HepG2 (cell line): Measurements from ENCODE around the gene SMAP1. TPM values are rescaled to one million over a fixed set of nuclear protein-coding genes. Genes with fewer than 3 reads are reported as not detected.

ENCODE experiments used
- GABPA ChIP-seq, 2 experiments: IDR thresholded peaks; 2 replicates each; pipeline ENCODE4 v1.6.1; 2011 to 2016; ENCODE audit warnings: low read depth in 2 of 2, low read length in 1 of 2, missing biosample characterization in 1 of 2, missing genetic modification characterization in 1 of 2
- LCORL ChIP-seq, 2 experiments: fragments of 450-650 bp in 1 of 2; sonication (generic) in 1 of 2; formaldehyde crosslinking in 1 of 2; IDR thresholded peaks; 2 replicates each; pipeline versions ENCODE4 v1.5.0 to v1.6.1; 2017 to 2020; ENCODE audit warnings: antibody characterized with exemption in 1 of 2, missing genetic modification reagents in 1 of 2
- NFE2 ChIP-seq: sonication (generic); formaldehyde crosslinking; IDR thresholded peaks from 2 replicates; pipeline ENCODE4 v1.4.0; 2020; ENCODE audit warnings: missing genetic modification reagents
- SALL1 ChIP-seq: sonication (generic); formaldehyde crosslinking; IDR thresholded peaks from 2 replicates; pipeline ENCODE4 v1.8.0; 2022; ENCODE audit warnings: mild to moderate bottlenecking, missing genetic modification reagents
- SIX4 ChIP-seq: sonication (generic); formaldehyde crosslinking; IDR thresholded peaks from 2 replicates; pipeline ENCODE4 v1.4.0; 2020; ENCODE audit warnings: missing genetic modification reagents
- ZBTB20 ChIP-seq: sonication (generic); formaldehyde crosslinking; IDR thresholded peaks from 2 replicates; pipeline ENCODE4 v1.8.1; 2023; ENCODE audit warnings: missing genetic modification reagents, low read depth, mild to moderate bottlenecking, borderline replicate concordance
- ZNF101 ChIP-seq: sonication (generic); formaldehyde crosslinking; IDR thresholded peaks from 2 replicates; pipeline ENCODE4 v1.4.0; 2020; ENCODE audit warnings: mild to moderate bottlenecking, low read depth, missing genetic modification reagents, borderline replicate concordance
- ZNF329 ChIP-seq: sonication (generic); formaldehyde crosslinking; IDR thresholded peaks from 2 replicates; pipeline ENCODE4 v1.9.0; 2021; ENCODE audit warnings: low read depth, mild to moderate bottlenecking, missing genetic modification reagents
- ZNF337 ChIP-seq: sonication (generic); formaldehyde crosslinking; IDR thresholded peaks from 2 replicates; pipeline ENCODE4 v1.5.1; 2020; ENCODE audit warnings: missing genetic modification reagents, low read depth, mild to moderate bottlenecking, borderline replicate concordance
- ZNF350 ChIP-seq: sonication (generic); formaldehyde crosslinking; IDR thresholded peaks from 2 replicates; pipeline ENCODE4 v1.4.0; 2020; ENCODE audit warnings: mild to moderate bottlenecking, low read depth, missing genetic modification reagents, borderline replicate concordance
- polyA plus RNA-seq, 8 experiments: library from polyadenylated mRNA; depleted of rRNA in 3 of 8; stranded (reverse) in 7 of 8; unstranded in 1 of 8; fragments of >200 nt; fragmentation: Illumina TruSeq in 4 of 8; extraction: Trizol in 4 of 8; gene quantifications; 2 replicates each; pipeline versions ENCODE4 v1.2.1 to v1.2.3, GENCODE V29; 2011 to 2016; ENCODE audit warnings: low read depth in 4 of 8, missing spikeins in 1 of 8, mixed read lengths in 1 of 8; ENCODE audit not compliant: insufficient read depth in 1 of 8
- total RNA-seq, 5 experiments: library from RNA; depleted of rRNA; stranded (reverse); fragments of >200 nt; fragmentation: Illumina TruSeq; extraction: Trizol; gene quantifications; 2 replicates each; pipeline ENCODE4 v1.2.3, GENCODE V29; 2016; ENCODE audit warnings: low read depth in 1 of 5
- TF ChIP-seq, protein P1 (sequence below), 2 experiments: sonication (generic) in 1 of 2; formaldehyde crosslinking in 1 of 2; IDR thresholded peaks; 2 replicates each; pipeline versions ENCODE4 v1.6.1 to v1.9.0; 2014 to 2022; ENCODE audit warnings: antibody characterized with exemption in 1 of 2, borderline replicate concordance in 1 of 2, inconsistent platforms in 1 of 2, low read depth in 1 of 2, missing genetic modification reagents in 1 of 2
- TF ChIP-seq, protein P2 (sequence below): sonication (generic); formaldehyde crosslinking; IDR thresholded peaks from 2 replicates; pipeline ENCODE4 v1.5.1; 2020; ENCODE audit warnings: missing genetic modification reagents, mild to moderate bottlenecking, borderline replicate concordance
- TF ChIP-seq, protein P3 (sequence below): sonication (generic); formaldehyde crosslinking; IDR thresholded peaks from 2 replicates; pipeline ENCODE4 v1.5.0; 2020; ENCODE audit warnings: missing genetic modification reagents
- TF ChIP-seq, protein P4 (sequence below), 2 experiments: sonication (generic) in 1 of 2; formaldehyde crosslinking in 1 of 2; IDR thresholded peaks; 2 replicates each; pipeline versions ENCODE4 v1.4.0 to v1.6.1; 2018 to 2020; ENCODE audit warnings: missing genetic modification reagents in 2 of 2, borderline replicate concordance in 1 of 2, low read depth in 1 of 2, mild to moderate bottlenecking in 1 of 2, missing biosample characterization in 1 of 2

SMAP1 gene
- total and polyA plus RNA-seq, 2 of the 13 experiments (the other 11 are each of a cell fraction or from before 2014, with no cell fraction given), result 13.4 to 17.8 TPM

DNA sequence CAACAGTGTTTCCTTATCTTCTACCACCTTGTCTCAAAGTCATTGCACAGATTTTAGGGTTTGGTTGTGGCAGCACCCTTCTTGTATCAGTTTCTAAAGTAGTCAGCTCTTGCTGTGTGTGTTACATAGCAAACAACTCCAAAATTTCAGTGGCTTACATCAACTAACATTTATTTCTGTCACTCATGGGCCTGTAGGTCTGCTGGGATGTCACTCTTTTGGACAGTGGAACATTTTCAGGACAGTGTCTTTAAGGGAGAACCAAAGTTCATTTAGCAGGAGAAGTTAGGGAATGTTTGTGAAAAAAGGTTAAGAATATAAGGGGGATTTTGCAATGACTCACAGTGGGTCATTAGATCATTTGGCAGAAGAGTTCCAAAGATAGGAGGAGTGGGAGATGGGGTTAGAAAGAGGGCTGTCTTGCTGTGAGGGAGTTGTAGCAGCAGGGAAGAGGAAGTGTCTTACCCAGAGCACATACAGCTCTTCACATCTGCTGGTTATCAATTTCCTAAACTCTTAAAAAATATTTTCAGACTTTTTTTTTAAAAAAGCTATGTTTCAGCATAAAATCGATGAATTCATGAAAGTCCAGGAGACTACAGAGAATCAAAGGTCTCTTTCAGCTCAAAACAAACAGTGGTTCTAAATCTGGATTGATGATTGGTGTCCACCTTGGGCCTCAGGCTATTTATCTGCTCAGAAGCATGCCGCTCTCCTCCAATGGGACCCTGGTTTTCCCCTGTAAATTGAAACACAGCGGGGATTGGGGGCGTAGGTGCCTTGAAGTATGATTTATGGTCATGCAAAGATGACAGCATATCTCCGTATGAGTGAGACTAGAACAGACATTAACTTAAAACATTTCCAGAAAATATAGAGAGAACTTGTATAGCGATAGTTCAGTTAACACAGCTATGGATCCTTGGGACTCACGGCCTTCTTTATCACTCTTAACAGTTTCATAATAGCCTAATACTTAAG lies 171.9 kb downstream of the SMAP1 start (continued):
- TF ChIP-seq, protein P1, sequence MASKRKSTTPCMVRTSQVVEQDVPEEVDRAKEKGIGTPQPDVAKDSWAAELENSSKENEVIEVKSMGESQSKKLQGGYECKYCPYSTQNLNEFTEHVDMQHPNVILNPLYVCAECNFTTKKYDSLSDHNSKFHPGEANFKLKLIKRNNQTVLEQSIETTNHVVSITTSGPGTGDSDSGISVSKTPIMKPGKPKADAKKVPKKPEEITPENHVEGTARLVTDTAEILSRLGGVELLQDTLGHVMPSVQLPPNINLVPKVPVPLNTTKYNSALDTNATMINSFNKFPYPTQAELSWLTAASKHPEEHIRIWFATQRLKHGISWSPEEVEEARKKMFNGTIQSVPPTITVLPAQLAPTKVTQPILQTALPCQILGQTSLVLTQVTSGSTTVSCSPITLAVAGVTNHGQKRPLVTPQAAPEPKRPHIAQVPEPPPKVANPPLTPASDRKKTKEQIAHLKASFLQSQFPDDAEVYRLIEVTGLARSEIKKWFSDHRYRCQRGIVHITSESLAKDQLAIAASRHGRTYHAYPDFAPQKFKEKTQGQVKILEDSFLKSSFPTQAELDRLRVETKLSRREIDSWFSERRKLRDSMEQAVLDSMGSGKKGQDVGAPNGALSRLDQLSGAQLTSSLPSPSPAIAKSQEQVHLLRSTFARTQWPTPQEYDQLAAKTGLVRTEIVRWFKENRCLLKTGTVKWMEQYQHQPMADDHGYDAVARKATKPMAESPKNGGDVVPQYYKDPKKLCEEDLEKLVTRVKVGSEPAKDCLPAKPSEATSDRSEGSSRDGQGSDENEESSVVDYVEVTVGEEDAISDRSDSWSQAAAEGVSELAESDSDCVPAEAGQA (IDR thresholded peaks at IDR 0.05; ENCODE audit: low read depth), result no peak
- TF ChIP-seq, protein P1 (CRISPR knock-in tag; IDR thresholded peaks at IDR 0.05; ENCODE audit: borderline replicate concordance), result no peak
- no peak for TF ChIP-seq ZNF350 (CRISPR knock-in tag)
- no peak for TF ChIP-seq ZBTB20 (CRISPR knock-in tag)
- TF ChIP-seq, protein P2, sequence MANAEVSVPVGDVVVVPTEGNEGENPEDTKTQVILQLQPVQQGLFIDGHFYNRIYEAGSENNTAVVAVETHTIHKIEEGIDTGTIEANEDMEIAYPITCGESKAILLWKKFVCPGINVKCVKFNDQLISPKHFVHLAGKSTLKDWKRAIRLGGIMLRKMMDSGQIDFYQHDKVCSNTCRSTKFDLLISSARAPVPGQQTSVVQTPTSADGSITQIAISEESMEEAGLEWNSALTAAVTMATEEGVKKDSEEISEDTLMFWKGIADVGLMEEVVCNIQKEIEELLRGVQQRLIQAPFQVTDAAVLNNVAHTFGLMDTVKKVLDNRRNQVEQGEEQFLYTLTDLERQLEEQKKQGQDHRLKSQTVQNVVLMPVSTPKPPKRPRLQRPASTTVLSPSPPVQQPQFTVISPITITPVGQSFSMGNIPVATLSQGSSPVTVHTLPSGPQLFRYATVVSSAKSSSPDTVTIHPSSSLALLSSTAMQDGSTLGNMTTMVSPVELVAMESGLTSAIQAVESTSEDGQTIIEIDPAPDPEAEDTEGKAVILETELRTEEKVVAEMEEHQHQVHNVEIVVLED, result no peak
- TF ChIP-seq LCORL (IDR thresholded peaks at IDR 0.05), result no peak
- TF ChIP-seq LCORL (CRISPR knock-in tag; IDR thresholded peaks at IDR 0.05), result no peak
- no peak for TF ChIP-seq ZNF101
- TF ChIP-seq SIX4, result no peak
- TF ChIP-seq, protein P3, sequence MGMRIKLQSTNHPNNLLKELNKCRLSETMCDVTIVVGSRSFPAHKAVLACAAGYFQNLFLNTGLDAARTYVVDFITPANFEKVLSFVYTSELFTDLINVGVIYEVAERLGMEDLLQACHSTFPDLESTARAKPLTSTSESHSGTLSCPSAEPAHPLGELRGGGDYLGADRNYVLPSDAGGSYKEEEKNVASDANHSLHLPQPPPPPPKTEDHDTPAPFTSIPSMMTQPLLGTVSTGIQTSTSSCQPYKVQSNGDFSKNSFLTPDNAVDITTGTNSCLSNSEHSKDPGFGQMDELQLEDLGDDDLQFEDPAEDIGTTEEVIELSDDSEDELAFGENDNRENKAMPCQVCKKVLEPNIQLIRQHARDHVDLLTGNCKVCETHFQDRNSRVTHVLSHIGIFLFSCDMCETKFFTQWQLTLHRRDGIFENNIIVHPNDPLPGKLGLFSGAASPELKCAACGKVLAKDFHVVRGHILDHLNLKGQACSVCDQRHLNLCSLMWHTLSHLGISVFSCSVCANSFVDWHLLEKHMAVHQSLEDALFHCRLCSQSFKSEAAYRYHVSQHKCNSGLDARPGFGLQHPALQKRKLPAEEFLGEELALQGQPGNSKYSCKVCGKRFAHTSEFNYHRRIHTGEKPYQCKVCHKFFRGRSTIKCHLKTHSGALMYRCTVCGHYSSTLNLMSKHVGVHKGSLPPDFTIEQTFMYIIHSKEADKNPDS (CRISPR knock-in tag), result no peak
- TF ChIP-seq SALL1, result peak; percentile 59
- no peak for TF ChIP-seq GABPA (IDR thresholded peaks at IDR 0.05; ENCODE audit: low read depth, low read length)
- TF ChIP-seq GABPA (CRISPR knock-in tag; IDR thresholded peaks at IDR 0.05; ENCODE audit: low read depth), result no peak
- no peak for TF ChIP-seq ZNF329 (CRISPR knock-in tag)
- TF ChIP-seq, protein P4, sequence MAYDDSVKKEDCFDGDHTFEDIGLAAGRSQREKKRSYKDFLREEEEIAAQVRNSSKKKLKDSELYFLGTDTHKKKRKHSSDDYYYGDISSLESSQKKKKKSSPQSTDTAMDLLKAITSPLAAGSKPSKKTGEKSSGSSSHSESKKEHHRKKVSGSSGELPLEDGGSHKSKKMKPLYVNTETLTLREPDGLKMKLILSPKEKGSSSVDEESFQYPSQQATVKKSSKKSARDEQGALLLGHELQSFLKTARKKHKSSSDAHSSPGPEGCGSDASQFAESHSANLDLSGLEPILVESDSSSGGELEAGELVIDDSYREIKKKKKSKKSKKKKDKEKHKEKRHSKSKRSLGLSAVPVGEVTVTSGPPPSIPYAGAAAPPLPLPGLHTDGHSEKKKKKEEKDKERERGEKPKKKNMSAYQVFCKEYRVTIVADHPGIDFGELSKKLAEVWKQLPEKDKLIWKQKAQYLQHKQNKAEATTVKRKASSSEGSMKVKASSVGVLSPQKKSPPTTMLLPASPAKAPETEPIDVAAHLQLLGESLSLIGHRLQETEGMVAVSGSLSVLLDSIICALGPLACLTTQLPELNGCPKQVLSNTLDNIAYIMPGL (CRISPR knock-in tag; IDR thresholded peaks at IDR 0.05; ENCODE audit: borderline replicate concordance in 1 of 2, low read depth in 1 of 2), result no peak
- no peak for TF ChIP-seq ZNF337
- TF ChIP-seq NFE2 (CRISPR knock-in tag), result no peak
